Upper lobe of left lung (tissue), 6 donors: ENCODE results near the gene RAB5B. TPM values are rescaled to one million over a fixed set of nuclear protein-coding genes. Genes with fewer than 3 reads are reported as not detected.

Experiments used
- ATAC-seq, 2 donors: fragments of 200-7000 bp; cut with Tn5 transposase; one replicate each; pipeline ENCODE4 v1.9.1; 2022; ENCODE audit warnings: mild to moderate bottlenecking in 2 of 2, moderate library complexity in 2 of 2; ENCODE audit not compliant: low FRiP score in 2 of 2
- DNase-seq, 2 donors: peaks; one replicate each; pipeline ENCODE4 v3.0.0-alpha.2; 2019 to 2020
- H3K27ac ChIP-seq, 4 donors: fragments of 200-600 bp; sonication (generic); one replicate each; pipeline ENCODE4 v1.5.1; 2016 to 2019
- H3K27me3 ChIP-seq, 4 donors: fragments of 200-600 bp; sonication (generic); one replicate each; pipeline ENCODE4 v1.5.1; 2017 to 2019
- H3K36me3 ChIP-seq, 4 donors: fragments of 200-600 bp; sonication (generic); one replicate each; pipeline ENCODE4 v1.5.1; 2016 to 2019
- H3K4me1 ChIP-seq, 4 donors: fragments of 200-600 bp; sonication (generic); one replicate each; pipeline ENCODE4 v1.5.1; 2018 to 2019
- H3K4me3 ChIP-seq, 4 donors: fragments of 200-600 bp; sonication (generic); one replicate each; pipeline ENCODE4 v1.5.1; 2017 to 2019; ENCODE audit warnings: mild to moderate bottlenecking in 2 of 4, moderate library complexity in 1 of 4
- H3K9me3 ChIP-seq, 4 donors: fragments of 200-600 bp; sonication (generic); one replicate each; pipeline ENCODE4 v1.5.1; 2018 to 2019
- EP300 ChIP-seq, 4 donors: sonication (generic); formaldehyde crosslinking; IDR thresholded peaks; one replicate each; pipeline ENCODE4 v1.5.1; 2017; ENCODE audit warnings: antibody characterized with exemption in 4 of 4, control low read depth in 2 of 4
- POLR2A ChIP-seq, 4 donors: fragments of 450-650 bp; IDR thresholded peaks; one replicate each; pipeline ENCODE4 v1.5.1; 2016 to 2017; ENCODE audit warnings: antibody characterized with exemption in 4 of 4, mild to moderate bottlenecking in 2 of 4
- POLR2AphosphoS5 ChIP-seq, 2 donors: sonication (generic); formaldehyde crosslinking; IDR thresholded peaks; one replicate each; pipeline ENCODE4 v1.5.1; 2017; ENCODE audit warnings: antibody characterized with exemption in 2 of 2
- WGBS, 2 donors: methylation state at CpG; one replicate each; pipeline ENCODE4 v1.1.5; 2017 to 2018; 5-methylcytosine and 5-hydroxymethylcytosine counted together
- total RNA-seq, 6 donors: library from RNA; depleted of rRNA in 4 of 6; stranded (reverse); fragments of >200 nt in 4 of 6; gene quantifications; one replicate each; pipeline versions ENCODE4 v1.1.0 to v1.2.1, GENCODE V29; 2016 to 2021
- TF ChIP-seq, protein P1 (sequence below), 6 experiments: fragments of 450-650 bp in 4 of 6; fragments of 200-600 bp in 2 of 6; sonication (generic) in 2 of 6; IDR thresholded peaks; one replicate each; pipeline ENCODE4 v1.5.1; 2016 to 2019; ENCODE audit warnings: antibody characterized with exemption in 6 of 6
- donor health status: DM: no; HTN: no; CAD: no; lungs with moderate emphysema.
- donor health status: DM: no; HTN: yes; CAD: no; lungs with severe emphysema.

RAB5B gene
- total RNA-seq, 6 donors from 2014 or later: 53.4 to 139 (median 116) TPM

GRCh38 chr12:56014205-56014604 is 40.3 kb downstream of the RAB5B start:
- TF ChIP-seq, protein P1, sequence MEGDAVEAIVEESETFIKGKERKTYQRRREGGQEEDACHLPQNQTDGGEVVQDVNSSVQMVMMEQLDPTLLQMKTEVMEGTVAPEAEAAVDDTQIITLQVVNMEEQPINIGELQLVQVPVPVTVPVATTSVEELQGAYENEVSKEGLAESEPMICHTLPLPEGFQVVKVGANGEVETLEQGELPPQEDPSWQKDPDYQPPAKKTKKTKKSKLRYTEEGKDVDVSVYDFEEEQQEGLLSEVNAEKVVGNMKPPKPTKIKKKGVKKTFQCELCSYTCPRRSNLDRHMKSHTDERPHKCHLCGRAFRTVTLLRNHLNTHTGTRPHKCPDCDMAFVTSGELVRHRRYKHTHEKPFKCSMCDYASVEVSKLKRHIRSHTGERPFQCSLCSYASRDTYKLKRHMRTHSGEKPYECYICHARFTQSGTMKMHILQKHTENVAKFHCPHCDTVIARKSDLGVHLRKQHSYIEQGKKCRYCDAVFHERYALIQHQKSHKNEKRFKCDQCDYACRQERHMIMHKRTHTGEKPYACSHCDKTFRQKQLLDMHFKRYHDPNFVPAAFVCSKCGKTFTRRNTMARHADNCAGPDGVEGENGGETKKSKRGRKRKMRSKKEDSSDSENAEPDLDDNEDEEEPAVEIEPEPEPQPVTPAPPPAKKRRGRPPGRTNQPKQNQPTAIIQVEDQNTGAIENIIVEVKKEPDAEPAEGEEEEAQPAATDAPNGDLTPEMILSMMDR (IDR thresholded peaks at IDR 0.05): no peak
- no peak for TF ChIP-seq EP300 (IDR thresholded peaks at IDR 0.05)
- TF ChIP-seq POLR2AphosphoS5 (IDR thresholded peaks at IDR 0.05): no peak
- Histone ChIP-seq H3K36me3 (peaks cover 0 to 3% (median 0%) of the 10 kb centered on the region in 4 donors), H3K4me1 (peaks cover 0 to 16% (median 7%) of the 10 kb centered on the region in 4 donors), H3K27ac (peak overlapping the region; percentile 12 to 44 (median 38)), H3K27me3 (no peaks in the 10 kb centered on the region), H3K9me3 (no peaks in the 10 kb centered on the region), H3K4me3 (no peak overlapping the region)
- peak in 1 of 2 donors; percentile 76 for ATAC-seq
- 26 to 28% methylated on average over 2 of the region's 2 CpGs for WGBS, 2 donors
- peak in 1 of 2 donors; percentile 50 for DNase-seq

- Histone ChIP-seq H3K4me3 (no peak overlapping the region), H3K27me3 (no peaks in the 10 kb centered on the region), H3K9me3 (no peaks in the 10 kb centered on the region), H3K36me3 (peaks cover 0 to 3% (median 0%) of the 10 kb centered on the region in 4 donors), H3K4me1 (peaks cover 10 to 32% (median 28%) of the 10 kb centered on the region in 4 donors), H3K27ac (no peak overlapping the region)
- ATAC-seq (no peak), DNase-seq (no peak)
- 83 to 96% methylated on average over 4 of the region's 4 CpGs for WGBS, 2 donors
- TF ChIP-seq POLR2AphosphoS5 (IDR thresholded peaks at IDR 0.05) (no peak), EP300 (IDR thresholded peaks at IDR 0.05) (no peak), POLR2A (IDR thresholded peaks at IDR 0.05) (no peak)
- TF ChIP-seq, protein P1 (IDR thresholded peaks at IDR 0.05): no peak
These were observed 43.3 kb downstream of the RAB5B start for GRCh38 chr12:56017181-56017580.

- Histone ChIP-seq H3K9me3 (no peaks in the 10 kb centered on the region), H3K36me3 (peaks cover 0 to 3% (median 0%) of the 10 kb centered on the region in 4 donors), H3K4me3 (no peak overlapping the region), H3K27me3 (no peaks in the 10 kb centered on the region), H3K27ac (no peak overlapping the region), H3K4me1 (peaks cover 11 to 30% (median 29%) of the 10 kb centered on the region in 4 donors)
- WGBS, 2 donors: 92 to 100% methylated on average over 1 of the region's 1 CpG
- ATAC-seq: no peak
- DNase-seq: no peak
- no peak for TF ChIP-seq POLR2A (IDR thresholded peaks at IDR 0.05)
- TF ChIP-seq POLR2AphosphoS5 (IDR thresholded peaks at IDR 0.05): no peak
- TF ChIP-seq, protein P1 (IDR thresholded peaks at IDR 0.05): no peak
- no peak for TF ChIP-seq EP300 (IDR thresholded peaks at IDR 0.05)
These were observed 44.5 kb downstream of the RAB5B start for GRCh38 chr12:56018356-56018755.

- TF ChIP-seq EP300 (IDR thresholded peaks at IDR 0.05): peak in 1 of 4 donors; percentile 16
- TF ChIP-seq, protein P1 (IDR thresholded peaks at IDR 0.05): no peak
- DNase-seq (peak; percentile 11 to 62), ATAC-seq (peak; percentile 63 to 69)
- no peaks in the 10 kb centered on the region for H3K27me3 ChIP-seq
- H3K4me3 ChIP-seq: peak within 1 kb of the TSS in 3 of 4 donors; percentile 20 to 40 (median 37)
- WGBS, 2 donors: 27 to 30% methylated on average over 8 to 10 of the region's 10 CpGs
- H3K27ac ChIP-seq: peak within 1 kb of the TSS; percentile 23 to 81 (median 62)
- H3K9me3 ChIP-seq: no peaks in the 10 kb centered on the region
- peaks cover 11 to 23% (median 19%) of the 10 kb centered on the region in 4 donors for H3K4me1 ChIP-seq
- peaks cover 0 to 6% (median 1%) of the 10 kb centered on the region in 4 donors for H3K36me3 ChIP-seq
These were observed 46.7 kb downstream of the RAB5B start, which contains the start of gene IKZF4 for GRCh38 chr12:56020423-56021184. Gene IKZF4, plus strand, starts transcription at chr12:56021043. Its CDS starts 451 bp downstream, at chr12:56021494.
